GM18520 (cell line): ENCODE data around the gene SERPIND1.

Experiments used
- ATAC-seq: cut with Tn5 transposase; IDR thresholded peaks from one replicate; pipeline ENCODE4 v1.9.1; 2021; ENCODE audit not compliant: unreplicated experiment

Gene SERPIND1

DNA sequence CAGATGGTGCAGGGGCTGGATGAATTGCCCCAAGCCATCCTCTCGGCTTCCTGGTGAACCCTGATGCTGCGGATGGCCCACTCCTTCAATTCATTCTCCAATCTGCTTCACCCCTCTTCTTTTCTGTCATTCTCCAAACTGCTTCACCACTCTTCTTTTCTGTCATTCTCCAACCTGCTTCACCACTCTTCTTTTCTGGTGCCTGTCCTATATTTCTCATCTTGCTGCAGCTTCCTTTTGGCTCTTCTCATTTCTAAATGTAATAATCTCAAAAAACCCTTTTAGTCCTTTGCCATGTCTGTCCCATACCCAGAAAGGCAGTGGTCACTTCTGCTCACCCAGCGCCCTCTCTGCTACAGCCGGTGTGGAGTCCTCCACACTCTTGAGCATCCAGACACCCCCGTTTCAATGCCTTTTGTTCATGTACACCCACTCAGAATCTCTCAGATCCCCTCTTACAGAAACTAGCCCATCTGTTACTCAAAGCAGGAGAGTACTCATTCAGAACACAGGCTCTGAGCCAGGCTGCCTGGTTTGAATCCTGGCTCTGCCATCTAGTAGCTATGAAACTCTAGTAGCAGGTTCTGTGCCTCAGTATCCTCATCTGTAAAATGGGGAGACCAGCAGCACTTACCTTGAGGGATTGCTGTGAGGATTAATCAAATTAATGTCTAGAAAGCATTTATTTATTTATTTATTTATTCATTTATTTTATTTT is 14.9 kb downstream of the SERPIND1 start:
- no peak for ATAC-seq

DNA sequence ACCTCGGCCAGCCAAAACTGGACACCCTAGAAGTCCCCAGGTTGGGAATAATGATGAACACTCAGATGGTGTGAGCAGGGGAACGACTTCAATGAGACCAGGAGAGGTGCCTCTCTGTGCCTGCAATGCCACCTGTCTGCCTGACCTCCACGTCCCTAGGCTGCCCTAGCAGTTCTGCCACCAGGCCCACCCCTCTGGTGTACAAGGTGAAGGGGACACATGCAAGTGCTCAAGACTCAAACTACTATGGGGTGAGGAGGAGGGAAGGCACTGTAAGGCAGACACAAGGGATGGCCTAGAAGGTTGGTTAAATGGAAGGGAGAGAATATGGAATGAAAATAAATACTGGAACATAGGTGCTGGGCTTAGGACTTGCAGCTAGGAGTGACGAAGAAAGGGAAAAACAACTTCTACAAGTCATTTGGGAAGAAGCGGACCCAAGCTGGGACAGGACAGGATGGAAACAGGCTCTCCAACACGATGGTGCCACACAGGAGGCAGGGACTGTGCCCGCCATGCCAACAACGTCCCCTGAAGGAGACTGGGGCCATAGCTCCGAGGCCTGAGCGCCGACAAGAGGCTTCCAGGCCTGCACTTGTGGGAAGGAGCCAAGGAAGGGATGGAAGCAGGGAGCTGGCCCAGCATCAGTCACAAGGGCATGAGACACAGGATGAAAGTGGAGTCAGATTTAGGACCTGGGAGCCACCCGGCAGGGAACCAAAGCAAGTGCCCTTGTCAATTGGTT is 18.5 kb downstream of the SERPIND1 start:
- no peak for ATAC-seq

DNA sequence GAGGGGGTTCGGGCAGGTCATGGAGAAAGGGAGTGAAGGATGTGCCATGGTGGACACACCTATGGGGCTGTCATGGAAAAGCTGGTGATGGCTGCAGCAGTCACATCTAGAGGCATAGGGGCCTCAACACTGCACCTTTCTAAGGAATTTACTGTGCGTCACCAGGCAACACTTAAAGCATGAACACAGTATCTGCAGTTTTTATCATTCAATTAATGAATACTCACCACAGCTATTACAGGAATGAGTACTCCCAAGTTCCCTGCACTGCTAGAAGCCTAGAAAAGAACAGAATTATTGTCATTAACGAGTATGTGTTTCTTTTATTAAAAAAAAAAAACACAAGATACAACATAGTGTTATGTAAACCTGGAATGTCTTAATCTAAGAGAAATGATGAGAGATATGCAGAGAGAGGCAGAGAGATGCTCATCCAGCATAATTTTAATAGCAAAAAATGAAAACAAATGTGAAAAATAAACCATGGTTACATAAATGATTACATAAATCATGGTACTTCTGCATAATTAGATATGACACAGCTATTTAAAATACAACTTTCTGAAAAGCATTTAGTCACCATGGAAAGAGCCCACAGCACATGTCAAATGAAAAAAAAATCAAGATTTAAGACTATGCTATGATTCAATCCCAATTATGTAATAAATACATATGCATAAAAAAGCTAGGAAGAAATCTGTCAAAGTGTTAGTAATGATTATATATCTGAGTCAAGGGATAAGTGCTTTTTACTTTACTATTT is 19.2 kb downstream of the SERPIND1 start:
- no peak for ATAC-seq

DNA sequence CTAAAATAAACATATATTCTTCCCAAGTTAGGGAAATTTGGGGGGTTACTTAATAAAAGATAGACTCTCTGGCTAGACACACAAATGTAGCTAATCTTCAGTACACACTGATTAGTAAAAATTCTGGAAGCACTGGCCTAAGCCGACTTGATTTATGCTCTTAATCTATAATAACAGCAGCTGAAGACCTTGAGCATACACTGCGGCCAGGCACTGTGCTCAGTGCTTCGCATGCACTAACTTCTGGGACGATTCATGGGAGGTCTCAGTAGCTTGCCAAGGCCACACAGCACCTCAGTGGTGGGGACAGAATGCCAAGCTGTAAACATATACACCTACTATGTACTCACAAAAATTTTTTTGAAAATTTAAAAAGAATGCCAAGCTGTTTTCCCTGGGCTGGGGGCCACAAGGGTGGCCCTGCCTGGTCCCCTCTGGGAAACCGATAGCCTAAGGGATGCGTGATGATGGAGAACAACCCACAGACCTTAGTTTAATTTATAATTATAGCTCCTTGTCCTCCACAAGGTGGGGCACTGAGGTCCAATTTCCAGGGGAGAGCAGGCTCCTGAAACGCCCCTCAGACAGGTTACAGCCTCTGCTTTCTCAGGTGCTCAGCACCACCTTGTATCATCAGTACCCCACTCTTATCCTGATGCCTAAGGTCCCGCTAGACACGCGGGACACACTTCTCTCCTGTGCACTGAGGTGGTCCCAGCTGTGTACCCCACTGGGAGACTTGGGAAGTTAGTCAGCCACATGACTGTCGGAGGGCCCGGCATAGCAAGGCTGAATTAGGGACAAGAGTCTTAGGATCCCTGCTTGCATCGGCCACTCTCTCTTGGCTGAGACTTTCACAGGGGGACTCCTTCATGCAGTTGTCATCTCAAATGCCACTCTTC is 20.1 kb downstream of the SERPIND1 start:
- no peak for ATAC-seq

DNA sequence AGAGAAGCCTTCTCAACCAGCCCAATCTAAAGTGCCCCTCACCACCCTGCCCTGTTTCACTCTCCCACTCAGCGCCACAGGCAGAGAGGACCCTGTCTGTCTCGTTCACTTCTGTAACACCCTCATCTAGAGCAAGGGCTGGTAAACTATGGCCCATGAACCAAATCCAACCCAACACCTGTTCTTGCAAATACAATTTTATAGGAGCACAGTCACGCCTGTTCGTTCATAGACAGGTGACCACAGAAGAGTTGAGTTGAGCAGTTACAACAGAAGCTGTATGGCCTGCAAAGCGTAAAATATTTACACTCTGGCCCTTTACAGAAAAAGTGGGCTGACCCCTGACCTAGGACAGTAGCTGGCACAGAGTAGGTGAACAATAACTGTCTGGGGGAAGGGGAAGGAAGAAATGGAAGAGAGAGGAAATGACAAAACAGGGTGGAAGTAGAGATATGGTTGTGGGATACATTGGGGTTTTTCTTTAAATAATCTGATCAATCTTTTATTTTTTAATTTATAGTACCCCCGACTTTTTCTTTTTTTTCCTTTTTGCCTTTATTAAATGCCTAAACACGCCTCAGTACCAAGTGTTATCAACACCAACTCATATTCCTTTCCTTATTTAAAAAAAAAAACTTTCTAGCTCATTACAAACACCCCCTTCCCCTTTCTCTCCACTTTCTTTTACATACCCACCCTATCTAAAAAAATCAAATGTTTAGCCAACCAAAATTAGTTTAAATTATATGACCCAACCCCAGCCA is 20.9 kb downstream of the SERPIND1 start:
- no peak for ATAC-seq

DNA sequence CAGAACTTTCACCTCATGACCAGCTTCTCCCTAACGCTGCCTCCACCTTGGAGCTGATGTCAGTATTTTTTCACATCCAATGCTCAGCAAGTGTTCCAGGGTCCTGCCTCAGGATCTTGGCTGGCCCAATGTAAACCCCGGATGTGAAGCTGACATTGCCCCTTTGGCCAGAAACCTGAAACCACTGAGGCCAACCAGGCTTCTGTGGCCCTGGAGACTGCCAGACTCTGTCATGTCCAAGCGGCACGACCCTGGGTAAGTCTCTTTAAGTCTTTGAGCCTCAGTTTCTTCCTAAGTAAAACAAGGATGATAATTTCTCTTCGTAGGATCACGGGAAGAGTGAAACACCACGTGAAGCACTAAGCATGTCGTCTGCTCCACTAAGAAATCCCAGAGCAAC is 22.8 kb downstream of the SERPIND1 start:
- ATAC-seq: no peak

DNA sequence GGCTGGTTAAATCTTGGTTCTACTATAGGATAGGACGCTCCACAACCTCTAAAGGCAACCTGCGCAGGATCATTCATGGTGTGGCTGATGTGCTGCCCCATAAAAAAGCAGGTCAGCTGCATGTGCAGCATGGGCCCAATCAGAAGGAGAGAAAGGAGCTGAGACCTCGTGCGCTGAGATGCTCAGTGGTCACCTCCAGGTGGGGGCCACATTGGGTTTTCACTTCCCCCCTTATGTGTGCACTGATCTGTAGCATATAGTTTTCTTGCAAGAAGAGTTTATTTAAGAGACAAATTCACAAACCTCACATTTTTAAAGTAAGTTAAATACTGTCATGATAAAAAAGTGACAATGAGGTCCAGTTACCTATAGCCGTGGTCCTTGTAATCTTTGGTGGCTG is 24.3 kb downstream of the SERPIND1 start:
- no peak for ATAC-seq

DNA sequence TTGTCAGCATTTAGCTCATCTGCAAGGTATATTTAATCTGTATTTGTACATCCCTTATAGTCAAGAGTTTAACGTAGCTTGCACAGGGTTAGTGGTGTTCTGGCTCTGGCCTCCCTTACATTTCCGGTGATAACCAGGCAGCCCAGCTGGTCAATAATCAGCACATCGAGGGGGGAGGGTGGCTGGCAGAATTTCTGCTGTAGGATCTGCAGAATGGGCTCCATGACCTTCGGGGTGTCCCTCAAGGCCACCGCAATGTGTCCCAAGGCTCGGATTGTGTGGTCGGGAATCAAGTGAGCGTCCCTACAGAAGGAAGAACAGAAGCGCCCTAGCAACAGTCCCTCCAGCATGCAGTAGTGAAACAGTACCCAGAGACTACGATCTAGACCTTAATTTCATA is 25.1 kb downstream of the SERPIND1 start:
- no peak for ATAC-seq

DNA sequence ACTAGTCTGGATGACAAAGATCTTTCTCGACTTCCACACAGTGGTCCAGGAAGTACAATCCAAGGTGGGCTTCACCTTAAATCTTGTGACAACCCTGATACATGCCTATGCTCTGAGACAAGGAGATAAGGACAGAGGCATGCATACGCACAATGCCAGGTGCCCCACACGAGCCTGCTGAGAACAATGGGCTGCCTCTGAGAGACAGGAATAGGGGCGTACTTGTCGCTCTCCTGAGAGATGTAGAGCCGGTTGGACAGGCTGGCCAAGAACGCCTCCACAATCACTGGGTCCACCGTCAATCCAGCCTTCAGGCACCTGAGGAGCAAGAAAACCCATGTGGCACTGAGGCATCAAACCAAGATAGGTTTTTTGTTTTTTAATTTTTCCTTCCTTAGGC is 25.5 kb downstream of the SERPIND1 start:
- ATAC-seq: no peak

DNA sequence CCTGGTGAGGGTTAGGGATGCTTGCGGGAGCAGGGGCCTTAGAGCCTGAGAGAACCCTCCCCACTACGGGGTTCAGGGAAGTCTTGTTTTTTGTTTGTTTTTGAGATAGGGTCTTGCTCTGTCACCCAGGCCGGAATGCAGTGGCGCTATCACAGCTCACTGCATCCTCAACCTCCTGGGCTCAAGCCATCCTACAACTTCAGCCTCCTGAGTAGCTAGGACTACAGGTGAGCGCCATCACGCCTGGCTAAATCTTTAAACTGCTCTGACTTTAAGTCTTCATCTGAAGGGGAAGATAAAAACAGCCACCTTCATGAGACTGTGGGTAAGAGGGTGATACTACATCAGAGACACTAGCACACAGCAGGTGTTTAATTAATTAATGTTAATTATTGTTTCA is 28.5 kb downstream of the SERPIND1 start:
- ATAC-seq: no peak

DNA sequence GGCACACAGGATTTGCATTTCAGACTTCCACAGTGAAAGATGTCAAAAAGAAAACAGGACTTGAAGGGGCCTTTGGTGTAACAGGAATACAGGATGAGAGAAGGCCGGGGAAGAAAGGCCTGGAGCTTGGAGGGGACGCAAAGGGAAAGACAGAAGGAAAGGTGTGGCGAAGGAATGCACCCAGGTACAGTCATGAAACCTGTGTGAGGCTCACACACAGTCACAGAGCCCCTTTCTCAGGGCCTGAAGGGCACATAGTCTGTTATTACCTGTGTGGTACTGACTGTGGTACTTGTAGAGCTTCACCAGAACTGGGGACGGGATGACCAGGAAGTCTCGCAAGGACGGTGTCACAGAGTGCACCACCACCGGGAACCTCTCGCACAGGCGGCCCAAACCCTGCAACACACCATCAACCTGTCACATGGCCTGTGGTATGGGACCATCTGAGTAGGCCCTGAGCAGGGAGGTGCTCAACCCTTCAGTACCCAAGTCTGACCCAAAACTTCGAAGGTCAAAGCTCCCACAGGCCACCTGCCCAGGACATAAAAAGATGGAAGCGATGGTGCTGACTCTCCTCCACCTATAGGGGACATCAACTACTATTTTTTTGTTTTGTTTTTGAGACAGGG is 29.1 kb downstream of the SERPIND1 start:
- ATAC-seq: no peak

DNA sequence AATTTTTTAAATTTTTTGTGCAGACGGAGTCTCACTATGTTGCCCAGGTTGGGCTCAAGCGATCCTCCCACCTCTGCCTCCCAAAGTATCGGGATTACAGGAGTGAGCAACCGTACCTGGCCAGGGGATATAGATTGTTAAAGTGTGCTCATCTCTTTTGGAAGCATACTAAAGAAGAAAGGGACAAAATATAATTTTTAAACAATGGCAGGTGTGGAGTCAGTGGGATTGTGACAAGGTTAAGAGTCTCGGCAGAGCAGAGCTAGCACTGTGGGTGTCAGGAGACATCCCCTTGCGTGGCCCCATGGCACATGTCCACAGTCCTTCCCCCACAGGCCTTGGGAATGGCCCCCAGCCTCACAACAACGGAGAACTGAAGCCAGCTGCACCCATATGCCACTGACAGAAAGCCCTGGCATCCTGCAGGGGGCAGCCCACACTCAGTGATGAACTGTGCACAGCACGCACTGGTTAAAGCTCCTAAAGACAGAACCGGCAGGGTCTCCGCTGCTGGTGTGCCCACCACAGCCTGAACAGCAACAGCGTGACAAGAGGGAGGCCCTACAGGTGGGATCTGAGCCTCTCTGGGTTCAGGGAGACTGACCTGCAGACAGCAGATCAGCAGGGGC is 29.9 kb downstream of the SERPIND1 start:
- no peak for ATAC-seq

DNA sequence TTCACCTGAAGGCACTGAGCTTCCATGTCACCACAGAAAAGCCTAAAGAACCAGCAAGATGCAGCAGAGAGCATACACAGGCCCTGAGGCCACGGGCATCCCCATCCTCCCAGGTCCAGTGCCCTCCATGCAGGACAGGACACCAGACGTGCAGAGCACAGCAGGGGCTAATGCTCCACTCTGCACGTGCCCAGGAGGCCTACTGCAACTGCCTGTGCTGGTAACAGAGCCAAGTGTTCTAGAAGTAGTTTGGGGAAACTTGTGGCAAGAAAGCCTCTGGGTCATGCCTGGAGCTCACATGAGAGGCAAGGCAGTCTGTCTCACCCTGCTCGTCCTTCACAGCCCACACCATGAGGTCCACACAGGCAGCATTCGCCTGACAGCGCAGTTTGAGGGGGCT is 30.7 kb downstream of the SERPIND1 start:
- no peak for ATAC-seq

DNA sequence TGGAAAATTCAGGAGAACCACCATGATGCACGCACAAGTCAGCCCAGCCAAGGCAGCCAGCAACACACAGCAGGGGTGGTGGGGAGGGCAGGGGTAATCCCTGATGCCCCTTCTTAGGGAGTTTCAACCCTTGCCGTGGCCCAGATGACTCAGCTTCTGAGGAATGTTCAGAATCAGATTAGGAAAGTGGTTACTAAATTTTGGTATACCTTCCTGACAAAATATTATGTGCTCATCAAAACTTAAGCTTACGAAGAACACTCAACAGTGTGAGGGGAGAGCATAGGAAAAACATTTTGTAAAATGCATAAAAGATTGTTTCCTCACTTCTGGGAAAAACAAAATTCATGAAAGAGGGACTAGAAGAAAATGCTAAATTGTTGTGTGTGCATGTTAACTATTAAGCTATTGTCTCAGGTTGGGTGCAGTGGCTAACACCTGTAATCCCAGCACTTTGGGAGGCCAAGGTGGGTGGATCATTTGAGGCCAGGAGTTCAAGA is 32.1 kb downstream of the SERPIND1 start:
- no peak for ATAC-seq

DNA sequence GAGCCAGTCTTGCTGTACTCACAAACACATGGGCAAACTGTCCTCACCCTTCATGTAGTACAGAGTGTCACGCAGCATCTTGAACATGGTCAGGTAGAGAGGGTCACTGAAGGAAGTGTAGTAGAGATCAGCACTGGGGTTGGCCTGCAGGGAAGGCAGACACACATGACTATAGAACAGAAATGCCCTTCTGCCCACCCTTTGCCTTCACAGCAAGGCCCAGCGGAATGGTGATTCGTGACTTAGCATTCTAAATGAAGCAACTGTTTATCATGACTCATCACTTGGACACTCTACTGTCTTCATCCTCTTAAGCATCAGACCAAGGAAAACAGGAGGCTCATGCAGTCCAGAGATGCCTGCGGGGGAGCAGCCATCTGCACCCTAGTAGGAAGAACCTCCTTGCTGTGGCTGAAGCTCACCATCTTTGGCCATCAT is 33.4 kb downstream of the SERPIND1 start:
- ATAC-seq: no peak

DNA sequence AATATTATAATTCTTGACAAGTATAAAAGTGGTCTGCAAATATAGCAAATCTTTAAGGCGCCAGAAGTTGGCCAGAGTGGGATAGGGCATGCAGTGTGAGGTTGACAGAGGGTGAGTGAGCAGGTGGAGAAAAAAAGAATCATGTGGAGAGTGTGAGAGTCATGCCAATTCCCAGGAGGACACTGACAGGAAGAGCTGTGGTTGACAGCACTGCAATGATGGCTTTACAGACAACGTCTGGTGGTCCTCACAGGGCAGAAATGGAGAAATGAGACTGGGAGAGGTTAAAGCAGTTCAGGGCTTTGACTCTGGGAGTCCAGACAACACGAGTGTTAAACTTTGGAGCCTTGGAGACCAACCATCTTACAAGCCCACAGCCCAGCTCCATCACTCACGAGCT is 34.9 kb downstream of the SERPIND1 start:
- ATAC-seq: no peak

DNA sequence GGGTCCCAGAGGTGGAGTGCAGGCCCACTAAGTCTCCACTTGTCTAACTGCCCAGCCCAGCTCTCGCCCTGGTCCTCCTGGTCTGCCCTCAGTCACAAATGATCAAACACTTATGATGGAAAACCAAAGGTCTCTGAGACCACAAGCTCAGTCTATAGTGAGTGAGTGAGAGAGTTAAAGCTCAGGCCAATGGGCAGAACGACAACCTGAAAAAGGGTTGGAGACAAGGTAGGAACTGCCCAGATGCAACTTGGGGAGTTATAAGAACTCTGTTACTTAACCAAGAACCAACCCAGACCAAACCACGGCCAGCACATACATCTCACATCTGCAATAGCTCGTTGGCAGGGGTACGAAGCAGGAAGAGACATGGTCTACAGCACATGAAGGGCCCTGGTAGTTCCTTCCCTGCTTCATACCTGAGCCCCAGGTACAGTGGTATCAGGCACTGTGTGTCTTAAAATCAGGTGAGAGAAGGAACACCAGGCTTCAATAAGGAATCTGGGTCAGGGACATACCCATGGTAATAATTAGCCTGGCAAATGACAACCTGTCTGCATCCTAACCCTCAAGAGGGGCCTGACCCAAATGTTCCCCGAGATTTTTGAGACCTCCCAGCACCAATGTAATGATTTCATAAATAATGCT is 35.7 kb downstream of the SERPIND1 start:
- ATAC-seq: no peak

DNA sequence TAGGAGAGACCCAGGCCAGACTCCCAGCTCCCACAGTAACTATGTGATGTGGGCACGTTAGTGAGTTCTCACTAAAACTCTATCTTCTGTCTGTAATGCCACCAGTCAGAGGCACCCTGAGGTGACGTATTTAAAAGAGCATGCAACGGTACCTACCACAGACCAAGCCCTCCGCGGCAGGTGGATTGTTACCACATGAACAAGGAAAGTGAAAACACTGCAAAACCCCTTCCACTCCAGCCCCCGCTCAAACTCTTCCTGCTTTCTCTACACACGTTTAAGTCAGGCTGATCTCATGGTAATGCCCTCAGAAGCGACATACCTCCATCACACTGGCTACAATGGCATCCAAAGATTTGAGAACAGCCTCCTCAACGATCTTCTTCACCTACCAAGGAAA is 36.7 kb downstream of the SERPIND1 start:
- ATAC-seq: no peak

DNA sequence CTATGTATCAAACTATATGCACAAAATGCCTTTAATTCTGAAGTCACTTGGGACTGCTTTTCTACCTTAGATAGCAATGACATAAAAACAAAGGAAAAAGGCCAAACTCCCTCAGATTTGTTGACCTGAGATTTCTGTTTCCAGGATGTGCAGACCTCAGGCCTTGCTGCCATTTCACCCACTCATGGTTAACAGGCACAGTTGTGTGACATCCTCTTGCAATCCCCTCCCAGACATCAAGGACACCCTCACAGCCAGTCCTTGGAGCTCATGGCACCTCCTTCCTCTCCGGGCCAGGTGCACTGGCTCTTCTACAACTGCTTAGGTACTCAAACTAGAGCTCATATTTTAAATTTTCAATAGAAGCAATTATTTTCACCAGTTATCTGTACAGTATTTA is 37.3 kb downstream of the SERPIND1 start:
- no peak for ATAC-seq
